DMS153 treated with DMSO at 0.1 percent for 48 hours (cell line): ENCODE results near the gene TPRG1L.

Experiments
- DNase-seq: peaks from one replicate; lab custom pipeline; 2025; ENCODE audit not compliant: unreplicated experiment; lab: John Stamatoyannopoulos, UW

TPRG1L gene

DNA sequence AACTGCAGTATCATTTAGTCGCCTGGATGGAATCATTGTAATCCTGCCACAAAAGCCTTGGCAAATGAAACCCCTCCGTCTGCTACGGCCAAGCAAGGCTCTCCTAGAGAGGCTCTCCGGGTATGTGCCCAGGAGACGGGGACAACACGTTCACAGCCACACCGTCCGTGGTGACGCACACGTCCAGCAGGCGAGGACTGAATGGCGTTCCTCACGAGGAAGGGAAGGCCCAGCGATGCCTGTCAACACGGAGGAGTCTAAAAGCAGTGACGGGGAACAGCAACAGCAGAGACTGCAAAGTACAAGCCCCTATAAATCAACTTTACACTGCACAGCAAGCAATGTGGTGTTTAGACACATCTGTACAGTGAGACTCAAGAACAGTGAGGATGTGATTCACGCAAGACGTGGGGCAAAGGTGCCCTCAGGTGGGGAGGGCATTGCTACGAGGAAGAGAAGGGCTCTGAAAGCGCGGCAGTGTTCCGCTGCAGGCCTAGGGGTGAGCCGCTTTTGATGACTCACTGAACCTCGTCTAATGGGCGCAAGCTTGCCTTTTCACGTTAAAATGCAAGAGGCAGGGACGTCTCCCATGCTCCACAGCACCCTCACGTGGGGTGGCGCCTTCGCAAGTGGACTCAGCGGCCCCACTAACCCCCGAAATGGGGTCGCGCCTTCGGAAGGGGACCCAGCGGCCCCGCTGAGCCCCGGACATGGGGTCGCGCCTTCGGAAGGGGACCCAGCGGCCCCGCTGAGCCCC, 18.3 kb downstream of the TPRG1L start:
- no peak for DNase-seq

DNA sequence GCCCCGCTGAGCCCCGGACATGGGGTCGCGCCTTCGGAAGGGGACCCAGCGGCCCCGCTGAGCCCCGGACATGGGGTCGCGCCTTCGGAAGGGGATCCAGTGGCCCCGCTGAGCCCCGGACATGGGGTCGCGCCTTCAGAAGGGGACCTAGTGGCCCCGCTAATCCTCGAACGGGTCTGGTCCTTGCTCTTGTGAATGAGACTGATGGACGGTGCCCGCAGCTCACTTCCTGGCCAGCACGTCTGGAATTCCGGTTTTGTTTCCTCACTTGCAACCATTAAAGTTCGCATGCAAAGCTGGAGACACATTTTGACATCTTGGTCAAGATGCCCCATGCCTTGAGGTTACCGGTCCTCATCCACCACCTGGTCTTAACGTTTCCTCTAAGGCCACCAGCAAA, 19.5 kb downstream of the TPRG1L start:
- DNase-seq: no peak

DNA sequence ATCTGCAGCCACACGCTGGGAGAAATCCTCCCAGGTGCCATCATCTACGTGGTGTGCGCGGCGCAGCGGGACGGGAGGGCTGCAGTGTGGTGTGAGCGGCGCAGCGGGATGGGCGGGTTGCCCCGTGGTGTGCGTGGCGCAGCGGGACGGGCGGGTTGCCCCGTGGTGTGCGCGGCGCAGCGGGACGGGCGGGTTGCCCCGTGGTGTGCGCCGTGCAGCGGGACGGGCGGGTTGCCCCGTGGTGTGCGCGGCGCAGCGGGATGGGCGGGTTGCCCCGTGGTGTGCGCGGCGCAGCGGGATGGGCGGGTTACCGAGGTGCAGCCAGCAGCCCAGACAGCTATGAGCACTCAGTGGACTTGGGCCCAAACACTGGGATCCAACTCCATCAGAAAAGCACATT, 20.4 kb downstream of the TPRG1L start:
- DNase-seq: no peak

DNA sequence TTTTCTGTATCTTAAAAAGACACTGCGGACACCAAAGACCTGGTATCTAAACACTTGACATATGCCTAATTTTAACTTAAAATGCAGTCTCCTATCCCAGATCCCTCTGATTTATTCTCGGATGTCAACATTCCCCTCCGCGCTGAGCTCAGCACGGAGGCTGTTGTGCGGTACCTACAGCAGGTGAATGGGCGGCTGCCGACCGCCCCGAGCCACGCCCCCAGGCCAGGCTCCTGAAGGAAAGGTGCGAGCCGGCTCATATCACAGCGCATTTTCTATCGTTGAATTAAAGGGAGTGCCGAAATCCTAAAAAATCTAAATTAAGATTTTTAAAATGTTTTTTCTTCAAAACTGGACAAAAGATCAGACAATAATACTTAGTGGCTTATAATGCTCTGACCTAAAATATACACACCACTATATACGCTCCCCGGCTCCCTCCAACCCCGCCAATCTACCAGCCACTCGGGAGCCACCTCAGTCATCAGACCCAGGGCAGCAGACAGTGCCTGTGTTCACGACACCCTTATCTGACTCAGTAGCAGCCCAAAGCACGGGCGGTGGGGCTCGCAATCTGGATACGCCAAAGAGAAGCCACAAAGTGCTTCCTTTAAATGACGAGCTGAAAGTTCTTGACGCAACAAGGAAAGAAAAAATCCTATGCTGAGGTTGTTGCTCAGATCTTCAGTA, 21.0 kb downstream of the TPRG1L start:
- no peak for DNase-seq

DNA sequence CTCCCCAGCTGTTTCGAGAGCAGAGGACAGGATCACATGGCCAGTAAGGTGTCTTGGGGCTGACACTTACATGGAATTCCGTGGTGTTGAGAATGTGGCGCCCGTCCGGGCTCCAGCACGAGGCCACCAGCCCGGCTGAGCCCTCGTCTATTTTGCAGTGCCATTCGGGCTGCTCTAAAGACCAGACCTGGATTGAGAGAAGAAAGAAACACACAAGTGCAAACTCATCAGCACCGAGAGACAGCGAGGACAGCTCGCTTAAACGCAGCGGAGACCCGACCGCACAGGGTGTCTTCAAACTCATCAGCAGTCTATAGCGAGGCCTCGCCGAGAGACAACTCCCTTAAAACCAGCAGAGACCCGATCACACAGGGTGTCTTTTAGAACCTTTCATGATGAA, 21.8 kb downstream of the TPRG1L start:
- no peak for DNase-seq

DNA sequence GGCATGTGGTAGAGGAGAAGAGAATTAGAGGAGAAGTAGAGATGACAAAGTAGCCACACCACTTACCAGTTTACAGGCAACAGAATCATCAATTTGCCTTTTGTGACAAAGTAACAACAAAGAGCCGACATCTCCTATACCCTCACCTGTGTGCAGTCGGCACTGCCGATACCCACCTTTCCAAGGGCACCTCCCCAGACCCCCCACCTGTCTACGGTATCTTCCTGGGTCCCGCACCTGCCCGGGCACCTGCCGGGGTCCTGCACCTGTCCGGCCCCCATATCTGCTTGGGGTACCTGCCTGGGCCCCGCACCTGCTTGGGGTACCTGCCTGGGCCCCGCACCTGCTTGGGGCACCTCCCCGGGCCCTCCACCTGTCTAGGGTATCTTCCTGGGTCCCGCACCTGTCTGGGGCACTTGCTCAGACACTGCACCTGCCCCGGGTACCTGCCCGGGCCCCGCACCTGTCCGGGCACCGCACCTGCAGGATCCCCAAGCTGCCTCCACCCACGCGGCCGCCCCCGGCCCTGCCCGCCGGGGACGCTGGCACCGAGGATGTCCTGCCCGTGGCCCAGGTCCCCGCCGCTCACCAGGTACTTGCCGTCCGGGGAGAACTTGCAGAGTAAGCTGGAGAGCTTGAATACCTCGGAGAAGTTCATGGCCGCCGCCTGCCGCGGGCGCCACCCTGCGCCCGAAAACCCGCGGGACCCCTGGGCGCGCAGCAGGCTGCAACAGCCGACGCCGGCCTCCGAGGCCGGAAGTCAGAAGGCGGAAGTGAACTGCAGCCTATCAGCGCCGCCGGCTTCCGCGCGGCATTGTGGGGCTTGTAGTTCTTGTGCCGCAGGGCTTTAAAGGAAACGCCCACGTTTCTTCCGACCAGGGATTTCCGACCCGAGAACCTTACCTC, 24.8 kb downstream of the TPRG1L start, which contains the start of gene WRAP73:
WRAP73 (minus strand) TSS at position 762 of the 906 bp plus-strand sequence; CDS start at position 658, 104 bp downstream.
- DNase-seq: no peak

DNA sequence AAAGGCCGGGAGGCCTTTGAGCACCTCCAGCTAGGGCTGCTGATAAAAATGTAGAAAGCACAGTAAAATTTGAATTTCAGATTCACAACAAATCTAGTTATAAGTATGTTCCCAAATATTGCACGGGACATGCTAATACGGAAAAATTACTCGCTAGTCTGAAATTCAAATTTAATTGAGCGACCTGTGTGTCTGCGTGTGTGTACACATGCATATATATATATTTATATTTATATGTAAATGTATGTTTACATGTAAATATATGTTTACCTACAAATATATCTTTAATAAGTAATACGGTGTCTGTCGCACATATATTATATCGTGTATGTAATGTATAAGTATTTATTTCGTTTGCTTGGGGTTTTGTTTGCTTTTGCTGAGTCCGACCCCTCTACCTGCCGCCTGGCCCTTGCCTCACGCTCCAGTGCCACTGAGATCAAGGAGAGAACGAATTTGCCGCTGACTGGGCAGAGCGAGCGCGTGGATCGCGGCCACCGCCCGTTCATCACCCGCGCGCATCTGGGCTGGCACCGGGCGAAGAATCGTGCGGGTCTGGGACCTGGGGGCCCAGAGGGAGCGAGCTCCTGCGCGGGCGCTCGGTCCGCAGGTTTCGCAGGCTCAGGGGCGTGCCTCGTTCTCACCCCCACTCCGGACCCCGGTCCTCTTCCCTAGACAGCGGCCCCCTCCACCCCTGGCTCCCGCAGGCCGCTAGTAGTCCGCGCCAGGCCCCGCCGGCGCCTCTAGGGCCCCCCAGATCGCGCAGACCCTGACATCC, 25.6 kb downstream of the TPRG1L start:
- DNase-seq: no peak

DNA sequence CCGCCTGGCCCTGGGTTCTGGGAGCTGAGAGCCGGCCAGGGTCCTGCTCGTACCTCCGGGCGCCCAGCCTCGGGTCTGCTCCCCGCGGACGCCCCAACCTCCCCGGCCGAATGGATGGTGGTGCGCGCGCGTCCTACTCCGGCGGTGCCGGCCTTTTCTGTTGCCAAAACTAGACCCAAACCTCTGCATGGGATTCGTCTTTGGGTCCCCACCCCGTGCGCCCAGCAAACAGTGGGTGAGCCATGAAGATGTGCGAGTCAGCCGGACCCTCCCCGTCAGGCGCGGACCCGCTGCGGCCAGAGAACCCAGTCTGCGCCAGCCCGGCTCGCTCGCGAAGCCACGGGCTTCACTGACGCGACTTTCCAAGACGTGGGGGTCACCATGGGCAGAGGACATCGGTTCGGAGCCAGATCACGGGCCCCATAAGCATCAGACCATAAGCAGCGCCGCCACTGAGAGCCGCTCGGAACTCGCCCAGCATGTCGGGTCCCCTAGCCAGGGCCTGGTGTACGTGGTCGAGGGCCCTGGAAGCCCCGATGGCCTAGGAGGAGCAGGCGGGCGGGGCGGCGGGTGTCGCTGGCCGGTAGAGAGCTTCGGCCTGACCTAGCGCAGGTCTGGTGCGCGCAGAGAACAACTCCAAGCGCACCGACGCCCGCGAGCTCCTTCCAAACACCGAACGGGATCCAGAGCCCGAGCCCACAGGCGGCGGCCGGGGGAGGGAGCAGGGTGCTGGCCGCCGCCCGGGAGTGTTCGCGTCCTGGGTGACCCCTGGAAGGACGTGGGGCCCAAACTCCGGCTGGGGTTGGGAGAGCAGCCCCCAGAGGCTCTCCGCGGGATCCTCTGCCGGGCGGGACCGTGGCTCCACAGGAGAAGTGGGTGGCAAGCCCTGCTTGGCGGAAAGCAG, 26.5 kb downstream of the TPRG1L start:
- DNase-seq: no peak

DNA sequence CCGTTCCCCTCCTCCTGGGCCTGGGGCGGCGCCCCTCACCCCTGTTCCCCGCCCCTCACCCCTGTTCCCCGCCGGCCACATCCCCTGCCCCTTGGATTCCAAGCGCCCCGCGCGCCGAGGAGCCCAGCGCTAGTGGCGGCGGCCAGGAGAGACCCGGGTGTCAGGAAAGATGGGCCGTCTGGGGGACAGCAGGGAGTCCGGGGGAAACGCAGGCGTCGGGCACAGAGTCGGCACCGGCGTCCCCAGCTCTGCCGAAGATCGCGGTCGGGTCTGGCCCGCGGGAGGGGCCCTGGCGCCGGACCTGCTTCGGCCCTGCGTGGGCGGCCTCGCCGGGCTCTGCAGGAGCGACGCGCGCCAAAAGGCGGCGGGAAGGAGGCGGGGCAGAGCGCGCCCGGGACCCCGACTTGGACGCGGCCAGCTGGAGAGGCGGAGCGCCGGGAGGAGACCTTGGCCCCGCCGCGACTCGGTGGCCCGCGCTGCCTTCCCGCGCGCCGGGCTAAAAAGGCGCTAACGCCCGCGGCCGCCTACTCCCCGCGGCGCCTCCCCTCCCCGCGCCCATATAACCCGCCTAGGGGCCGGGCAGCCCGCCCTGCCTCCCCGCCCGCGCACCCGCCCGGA, 27.2 kb downstream of the TPRG1L start, which contains the start of gene TP73:
TP73 (plus strand) TSS at position 587 of the 618 bp plus-strand sequence. CDS start 29,850 bp downstream, outside the sequence.
- DNase-seq: no peak

DNA sequence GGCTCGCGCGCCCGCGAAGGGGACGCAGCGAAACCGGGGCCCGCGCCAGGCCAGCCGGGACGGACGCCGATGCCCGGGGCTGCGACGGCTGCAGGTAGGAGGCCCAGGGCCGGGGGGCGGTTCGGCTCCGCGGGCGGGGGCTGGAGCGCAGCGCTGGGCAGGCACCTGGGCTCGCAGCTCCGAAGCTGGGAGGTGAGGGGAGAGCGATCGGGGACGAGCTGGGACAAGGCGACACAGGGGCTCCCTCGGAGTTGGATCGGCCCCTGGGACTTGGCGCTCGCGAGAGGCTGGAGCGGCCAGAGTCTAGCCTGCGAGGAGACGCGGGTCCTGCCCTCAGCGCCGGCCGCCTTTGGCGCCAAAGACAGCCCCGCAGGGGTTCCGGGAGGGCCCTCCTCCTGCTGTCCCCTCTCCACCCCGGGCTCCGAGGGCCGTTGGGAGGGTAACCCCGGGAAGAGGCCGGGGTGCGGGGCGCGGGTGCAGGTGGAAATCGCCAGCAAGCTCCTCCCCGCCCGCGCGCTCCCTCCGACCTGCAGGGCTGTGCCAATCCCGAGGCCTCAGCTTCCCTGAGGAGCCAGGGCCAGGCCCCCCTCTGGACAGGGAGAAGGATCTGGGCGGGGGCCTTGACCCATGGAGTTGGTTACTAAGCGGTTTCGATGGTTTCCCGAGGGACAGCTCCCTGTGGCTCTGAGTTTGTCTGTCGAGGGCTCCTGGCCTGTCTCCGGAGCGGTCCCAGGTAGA, 27.9 kb downstream of the TPRG1L start:
- no peak for DNase-seq

DNA sequence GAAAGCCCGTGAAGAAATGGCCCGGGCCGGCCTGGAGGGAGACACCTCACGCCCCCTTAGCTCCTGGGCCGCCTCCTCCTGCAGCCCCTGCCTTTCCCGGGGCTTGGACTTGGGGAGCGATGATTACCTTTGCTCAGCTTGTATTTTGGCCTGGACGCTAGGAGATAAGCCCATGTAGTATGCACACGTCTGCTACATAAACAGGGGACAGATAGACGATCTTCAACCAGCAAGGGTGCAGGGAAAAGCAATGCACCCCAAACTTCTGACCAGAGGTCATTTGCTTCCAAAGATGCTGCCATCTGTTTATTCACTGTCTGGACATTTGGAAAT, 28.4 kb downstream of the TPRG1L start:
- DNase-seq: no peak

DNA sequence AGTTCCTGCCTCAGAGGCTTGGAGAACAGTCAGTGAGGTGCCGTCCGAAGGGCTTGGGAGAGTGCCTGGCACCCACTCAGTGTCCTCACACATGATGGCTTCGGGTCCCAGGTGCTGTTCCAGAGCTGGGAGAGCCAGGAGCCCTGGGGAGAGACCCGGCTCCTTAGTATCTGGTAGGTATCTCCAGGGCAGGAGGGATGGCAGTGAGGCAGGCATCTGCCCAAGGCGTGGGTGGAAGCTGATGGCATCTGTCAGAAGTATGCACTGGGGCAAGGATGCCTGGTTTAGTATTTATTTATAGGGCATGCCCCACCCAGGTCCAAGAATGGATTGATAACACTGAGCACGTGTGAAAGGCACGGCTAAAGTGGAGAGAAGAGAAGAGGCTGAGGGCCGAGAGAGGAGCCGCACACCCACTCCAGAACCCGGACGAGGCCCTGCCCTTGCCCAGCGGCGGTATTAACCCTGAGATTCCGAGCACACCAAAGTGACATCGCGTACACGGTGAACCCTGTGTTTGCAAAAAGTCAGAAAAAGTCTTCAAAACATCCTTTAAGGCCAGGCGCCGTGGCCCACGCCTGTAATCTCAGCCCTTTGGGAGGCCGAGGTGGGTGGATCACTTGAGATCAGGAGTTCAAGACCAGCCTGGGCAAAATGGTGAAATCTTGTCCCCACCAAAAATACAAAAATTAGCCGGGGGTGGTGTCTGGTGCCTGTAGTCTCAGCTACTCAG, 29.9 kb downstream of the TPRG1L start:
- no peak for DNase-seq

DNA sequence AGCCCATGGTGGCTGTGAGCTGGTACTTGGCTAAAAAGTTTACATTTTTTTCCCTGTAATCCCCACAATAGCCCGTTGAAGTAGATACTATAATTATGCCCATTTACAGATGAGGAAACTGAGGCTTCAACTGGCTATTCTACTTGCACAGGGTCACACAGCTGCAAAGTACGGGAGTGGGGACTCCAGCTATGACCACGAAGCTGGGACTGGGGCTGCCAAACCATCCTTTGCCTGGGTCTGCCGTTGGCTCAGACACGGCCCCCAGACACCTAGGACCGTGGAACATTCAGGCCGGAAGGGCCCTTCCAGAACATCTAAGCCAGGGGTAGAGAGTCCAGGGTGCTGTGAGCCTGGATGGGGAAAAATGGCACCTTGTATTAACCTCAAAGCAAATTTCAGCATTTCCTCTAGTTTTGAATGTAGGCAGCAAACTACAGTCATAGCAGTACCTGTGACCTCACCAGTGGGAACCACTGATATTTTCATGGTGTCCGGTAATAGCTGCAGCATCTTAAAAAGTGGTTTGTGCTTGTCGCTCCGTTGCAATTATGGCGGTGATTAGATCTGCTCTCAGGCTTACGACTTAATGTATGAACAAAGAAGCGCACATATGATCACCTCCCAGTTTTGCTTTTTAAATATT, 31.8 kb downstream of the TPRG1L start:
- DNase-seq: no peak

DNA sequence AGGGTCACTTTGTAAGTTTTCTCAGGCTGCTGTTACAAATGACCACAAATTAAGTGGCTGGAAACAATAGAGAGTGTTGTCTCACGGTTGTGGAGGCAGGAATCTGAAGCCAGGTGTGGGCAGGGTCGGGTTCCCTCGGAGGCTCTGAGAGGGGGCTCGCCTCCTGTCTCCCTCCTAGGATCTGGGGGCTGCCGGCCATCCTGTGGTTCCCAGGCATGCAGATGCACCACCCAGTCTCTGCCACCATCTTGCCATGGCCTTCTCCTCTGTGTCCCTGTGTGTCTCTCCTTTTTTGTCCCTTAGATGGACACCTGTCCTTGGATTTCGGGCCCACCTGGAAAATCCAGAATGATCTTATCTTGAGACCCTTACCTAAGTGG, 32.3 kb downstream of the TPRG1L start:
- DNase-seq: no peak

DNA sequence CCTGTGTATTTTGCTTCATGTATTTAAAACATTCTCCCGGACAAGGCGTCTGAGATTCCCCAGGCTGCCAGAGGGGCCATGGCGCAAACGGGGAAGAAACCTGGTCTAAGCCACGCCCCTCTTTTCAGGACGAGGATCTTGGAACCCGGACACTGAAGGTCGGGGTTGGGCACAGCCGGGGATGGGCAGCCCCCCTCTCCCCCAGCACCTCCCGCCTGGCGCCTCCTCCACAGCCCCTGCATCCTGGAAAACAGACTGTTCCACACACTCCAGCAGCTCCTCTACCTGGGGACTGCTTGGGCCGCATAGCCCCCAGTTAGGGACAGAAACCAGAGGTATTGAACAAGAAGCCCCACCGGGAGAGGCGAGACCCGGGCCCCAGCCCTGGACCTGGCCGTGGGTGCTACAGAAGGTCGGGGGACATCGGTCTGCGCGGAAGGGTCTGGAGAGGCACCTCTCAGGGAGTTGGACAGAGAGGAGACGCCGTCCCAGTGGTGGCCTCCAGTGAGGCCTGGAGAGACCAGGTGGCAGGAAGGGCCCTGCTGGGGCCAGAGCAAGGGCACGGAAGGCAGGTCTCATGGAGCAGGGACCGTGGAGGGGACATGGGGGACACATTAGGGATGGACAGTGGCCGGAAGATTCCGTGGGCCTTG, 32.9 kb downstream of the TPRG1L start:
- no peak for DNase-seq

DNA sequence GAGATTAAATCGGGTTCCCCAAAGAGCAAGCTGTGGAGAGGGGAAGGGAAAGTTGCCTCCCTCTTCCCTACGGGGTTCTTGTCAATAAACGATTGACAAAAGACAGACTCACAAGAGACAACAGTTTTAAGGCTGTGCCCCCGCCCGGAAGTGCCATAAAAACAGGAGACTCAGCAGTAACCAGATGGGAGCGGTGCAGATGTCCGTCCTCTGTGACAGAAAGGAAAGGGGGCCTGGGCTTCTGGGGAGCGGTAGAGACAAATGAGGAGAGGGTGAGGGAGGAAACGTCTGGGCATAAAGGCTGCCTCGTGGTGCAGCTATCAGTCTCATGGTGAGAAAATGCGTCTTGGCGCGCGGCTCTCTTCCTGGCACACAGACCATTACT, 33.4 kb downstream of the TPRG1L start:
- no peak for DNase-seq

DNA sequence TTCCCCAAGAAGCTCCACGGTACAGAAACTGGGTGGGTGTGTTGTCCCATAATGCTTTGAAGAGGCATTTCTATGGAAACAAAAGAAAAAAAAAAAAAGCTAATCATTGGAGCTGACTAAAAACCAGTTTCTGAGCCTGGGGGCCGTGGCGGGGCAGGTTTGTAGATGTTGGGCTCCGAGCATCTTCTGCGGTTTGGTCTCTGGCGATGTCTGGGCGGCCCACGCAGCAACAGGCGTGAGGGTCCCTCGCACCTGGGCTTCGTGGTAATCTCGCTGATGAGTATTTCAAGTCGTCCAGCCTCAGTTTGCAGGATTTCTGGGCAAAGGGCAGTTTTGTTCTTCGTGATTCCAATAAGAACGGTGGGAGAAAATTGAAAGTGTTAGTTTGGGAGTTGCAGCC, 34.3 kb downstream of the TPRG1L start:
- DNase-seq: no peak
